HepG2 (cell line): ENCODE results near the gene MLST8. TPM values are rescaled to one million over a fixed set of nuclear protein-coding genes. Genes with fewer than 3 reads are reported as not detected.

ENCODE experiments used
- ATAC-seq: fragments of 200-7000 bp; cut with Tn5 transposase; 3 replicates; pipeline ENCODE4 v1.9.1; 2020; ENCODE audit warnings: mild to moderate bottlenecking, moderate library complexity
- BruUV-seq: library from RNA; stranded (reverse); fragments of 400-500 nt; replicated peaks from 2 replicates; lab custom pipeline; 2021; lab: Mats Ljungman, UMichigan
- CTCF ChIA-PET: fragments of 300-600 bp; formaldehyde crosslinking; extraction: SDS; loops from one replicate; lab custom pipeline; 2021; ENCODE audit warnings: low total read pairs, inconsistent platforms, low intra/inter-chr PET ratio; lab: Yijun Ruan, JAX
- POLR2A ChIA-PET: fragments of 350-600 bp; sonication (Branson Sonifier 250); formaldehyde crosslinking; loops from one replicate; lab custom pipeline; 2020; ENCODE audit warnings: antibody characterized with exemption, inconsistent platforms; lab: Yijun Ruan, JAX
- DNase-seq: peaks from one replicate; pipeline ENCODE4 v3.0.0-alpha.2; 2015; ENCODE audit warnings: low spot score
- FAIRE-seq: peaks from 3 replicates; lab custom pipeline; 2011; peaks lifted over from hg19 to GRCh38; lab: Jason Lieb, UNC
- H2AFZ ChIP-seq: one replicate; pipeline ENCODE4 v1.6.1; 2011; ENCODE audit warnings: low read length, inconsistent platforms
- H3K27ac ChIP-seq: fragments of 300-600 bp; 3 replicates; pipeline ENCODE4 v1.8.0; 2011; ENCODE audit warnings: mixed run types, mild to moderate bottlenecking, mixed read lengths, low read length, inconsistent platforms; ENCODE audit not compliant: insufficient read depth; ENCODE audit errors: extremely low read length
- H3K27me3 ChIP-seq, 2 experiments: fragments of 200-600 bp in 1 of 2; 2 replicates in 1 of 2; 3 replicates in 1 of 2; pipeline versions ENCODE4 v1.6.0 to v1.8.0; 2011; ENCODE audit warnings: low read length in 2 of 2, mild to moderate bottlenecking in 2 of 2, moderate library complexity in 2 of 2, inconsistent platforms in 1 of 2; ENCODE audit not compliant: insufficient read depth in 2 of 2, control insufficient read depth in 1 of 2
- H3K36me3 ChIP-seq, 2 experiments: fragments of 200-600 bp in 1 of 2; replicated peaks in 1 of 2; 2 replicates in 1 of 2; 3 replicates in 1 of 2; pipeline versions ENCODE4 v1.5.1 to v1.8.0; 2011; ENCODE audit warnings: low read length in 2 of 2, inconsistent platforms in 1 of 2; ENCODE audit not compliant: insufficient read depth in 2 of 2, control insufficient read depth in 1 of 2
- H3K4me1 ChIP-seq: 2 replicates; pipeline ENCODE4 v1.5.1; 2012; ENCODE audit warnings: low read length, inconsistent platforms; ENCODE audit not compliant: insufficient read depth
- H3K4me2 ChIP-seq: 2 replicates; pipeline ENCODE4 v1.6.0; 2011; ENCODE audit warnings: low read depth, low read length, inconsistent platforms
- H3K4me3 ChIP-seq, 3 experiments: fragments of 200-600 bp in 1 of 3; sonication (generic), shearing (Covaris generic) in 1 of 3; replicated peaks in 1 of 3; 2 replicates each; pipeline ENCODE4 v1.5.1; 2011 to 2016; ENCODE audit warnings: low read length in 3 of 3, inconsistent platforms in 2 of 3, low read depth in 2 of 3, mild to moderate bottlenecking in 2 of 3, control low read depth in 1 of 3, mixed read lengths in 1 of 3; ENCODE audit not compliant: insufficient read depth in 1 of 3
- H3K79me2 ChIP-seq: one replicate; pipeline ENCODE4 v1.6.1; 2011; ENCODE audit warnings: low read length, inconsistent platforms; ENCODE audit not compliant: insufficient read depth
- H3K9ac ChIP-seq: 2 replicates; pipeline ENCODE4 v1.6.0; 2011; ENCODE audit warnings: mild to moderate bottlenecking, low read depth, low read length, inconsistent platforms; ENCODE audit not compliant: insufficient read depth
- H3K9me3 ChIP-seq: 2 replicates; pipeline ENCODE4 v1.5.1; 2012; ENCODE audit warnings: mild to moderate bottlenecking, low read length
- H4K20me1 ChIP-seq: 2 replicates; pipeline ENCODE4 v1.6.0; 2011; ENCODE audit warnings: inconsistent platforms, mild to moderate bottlenecking, low read length, moderate library complexity; ENCODE audit not compliant: insufficient read depth
- BHLHE40 ChIP-seq: IDR thresholded peaks from 2 replicates; pipeline ENCODE4 v1.6.1; 2011; ENCODE audit warnings: low read length, improper control_type of control experiment
- KAT2B ChIP-seq: fragments of 150-350 bp; IDR thresholded peaks from 2 replicates; pipeline ENCODE4 v1.6.1; 2014; ENCODE audit warnings: low read depth, low read length, borderline replicate concordance
- MED13 ChIP-seq: sonication (generic); formaldehyde crosslinking; IDR thresholded peaks from 2 replicates; pipeline ENCODE4 v1.5.0; 2020; ENCODE audit warnings: missing genetic modification reagents
- NFIC ChIP-seq: IDR thresholded peaks from 2 replicates; pipeline ENCODE4 v1.6.1; 2012; ENCODE audit warnings: mild to moderate bottlenecking, low read length, inconsistent platforms
- PHF5A ChIP-seq: IDR thresholded peaks from one replicate; pipeline ENCODE4 v1.6.1; 2018; ENCODE audit warnings: low read depth, missing genetic modification reagents; ENCODE audit not compliant: unreplicated experiment
- PPARG ChIP-seq: conservative IDR thresholded peaks from 2 replicates; pipeline ENCODE4 v1.6.1; 2016; ENCODE audit warnings: missing biosample characterization, missing genetic modification reagents
- RCOR2 ChIP-seq: IDR thresholded peaks from 2 replicates; pipeline ENCODE4 v1.6.1; 2016; ENCODE audit warnings: missing biosample characterization, missing genetic modification reagents
- RXRA ChIP-seq: sonication (generic); formaldehyde crosslinking; IDR thresholded peaks from 2 replicates; pipeline ENCODE4 v1.5.1; 2020; ENCODE audit warnings: missing genetic modification reagents
- SIX4 ChIP-seq: sonication (generic); formaldehyde crosslinking; IDR thresholded peaks from 2 replicates; pipeline ENCODE4 v1.4.0; 2020; ENCODE audit warnings: missing genetic modification reagents
- SMC3 ChIP-seq: IDR thresholded peaks from 2 replicates; pipeline ENCODE4 v1.6.1; 2011; ENCODE audit warnings: low read length, improper control_type of control experiment
- TEAD3 ChIP-seq: optimal IDR thresholded peaks from 2 replicates; pipeline ENCODE3; 2016; ENCODE audit warnings: borderline replicate concordance
- TGIF2 ChIP-seq: IDR thresholded peaks from 2 replicates; pipeline ENCODE4 v1.6.1; 2016; ENCODE audit warnings: control low read depth, missing compliant biosample characterization
- ZBTB20 ChIP-seq: sonication (generic); formaldehyde crosslinking; IDR thresholded peaks from 2 replicates; pipeline ENCODE4 v1.8.1; 2023; ENCODE audit warnings: missing genetic modification reagents, low read depth, mild to moderate bottlenecking, borderline replicate concordance
- ZNF329 ChIP-seq: sonication (generic); formaldehyde crosslinking; IDR thresholded peaks from 2 replicates; pipeline ENCODE4 v1.9.0; 2021; ENCODE audit warnings: low read depth, mild to moderate bottlenecking, missing genetic modification reagents
- ZNF558 ChIP-seq: sonication (generic); formaldehyde crosslinking; IDR thresholded peaks from 2 replicates; pipeline ENCODE4 v1.9.0; 2022; ENCODE audit warnings: mild to moderate bottlenecking, missing genetic modification reagents, borderline replicate concordance
- WGBS: methylation state at CpG from one replicate; pipeline ENCODE4 v1.1.6; 2017; ENCODE audit warnings: low lambda C conversion rate; 5-methylcytosine and 5-hydroxymethylcytosine counted together
- in situ Hi-C: cut with HindIII; loops from 2 replicates; pipeline ENCODE4 v1.10.0; 2017; ENCODE audit warnings: low pct_unique_long_range_greater_than_20kb; ENCODE audit not compliant: extremely low pct_ligation_motif_present
- intact Hi-C: fragments of 100-400 bp; cut with micrococcal nuclease; formaldehyde crosslinking; loops from one replicate; pipeline ENCODE4 v1.10.0; 2022; ENCODE audit not compliant: unreplicated experiment
- polyA plus RNA-seq, 8 experiments: library from polyadenylated mRNA; depleted of rRNA in 3 of 8; stranded (reverse) in 7 of 8; unstranded in 1 of 8; fragments of >200 nt; fragmentation: Illumina TruSeq in 4 of 8; extraction: Trizol in 4 of 8; gene quantifications; 2 replicates each; pipeline versions ENCODE4 v1.2.1 to v1.2.3, GENCODE V29; 2011 to 2016; ENCODE audit warnings: low read depth in 4 of 8, missing spikeins in 1 of 8, mixed read lengths in 1 of 8; ENCODE audit not compliant: insufficient read depth in 1 of 8
- total RNA-seq, 5 experiments: library from RNA; depleted of rRNA; stranded (reverse); fragments of >200 nt; fragmentation: Illumina TruSeq; extraction: Trizol; gene quantifications; 2 replicates each; pipeline ENCODE4 v1.2.3, GENCODE V29; 2016; ENCODE audit warnings: low read depth in 1 of 5
- TF ChIP-seq, protein P1 (sequence below): sonication (generic); formaldehyde crosslinking; IDR thresholded peaks from 2 replicates; pipeline ENCODE4 v1.5.0; 2020; ENCODE audit warnings: mild to moderate bottlenecking, missing genetic modification reagents
- TF ChIP-seq, protein P2 (sequence below): IDR thresholded peaks from 2 replicates; pipeline ENCODE4 v1.6.1; 2012; ENCODE audit warnings: inconsistent platforms

Gene MLST8
- total and polyA plus RNA-seq, 2 of the 13 experiments (the other 11 are each of a cell fraction or from before 2014, with no cell fraction given), result 30.8 to 72.7 TPM

DNA sequence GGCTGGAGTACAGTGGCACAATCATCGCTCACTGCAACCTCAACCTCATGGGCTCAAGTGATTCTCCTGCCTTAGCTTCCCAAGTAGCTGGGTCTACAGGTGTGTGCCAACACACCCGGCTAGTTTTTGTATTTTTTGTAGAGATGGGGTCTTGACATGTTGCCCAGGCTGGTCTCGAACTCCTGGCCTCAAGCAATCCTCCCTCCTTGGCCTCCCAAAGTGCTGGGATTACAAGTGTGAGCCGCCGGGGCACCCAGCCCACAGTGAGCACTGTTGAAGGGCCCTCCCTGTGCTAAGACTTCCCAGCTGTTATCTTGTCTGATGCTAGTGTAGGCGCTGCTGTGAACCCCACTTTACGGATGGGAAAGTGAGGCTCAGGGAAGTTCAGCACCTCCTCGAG is 16.9 kb upstream of the MLST8 start:
- no peak overlapping the region for H3K4me2 ChIP-seq
- H4K20me1 ChIP-seq, result no peaks in the 10 kb centered on the region
- no peaks in the 10 kb centered on the region for H3K9me3 ChIP-seq
- in situ Hi-C loops (no loop called here), intact Hi-C loops (no loop called here)
- no peak overlapping the region for H3K4me3 ChIP-seq
- no peak overlapping the region for H2AFZ ChIP-seq
- ChIA-PET CTCF (no interaction called here), POLR2A (interaction anchor here (1.1 to 1.5 kb wide), 2 partner anchors 33 to 48 kb away, joined by 3 to 9 read pairs; partner anchors contain the start of gene TRAF7)
- no peak for FAIRE-seq
- no peaks in the 10 kb centered on the region for H3K79me2 ChIP-seq
- no peaks in the 10 kb centered on the region for H3K27me3 ChIP-seq
- no peaks in the 10 kb centered on the region for H3K36me3 ChIP-seq
- H3K27ac ChIP-seq, result no peak overlapping the region
- BruUV-seq, result no TSS peak
- no peak overlapping the region for H3K9ac ChIP-seq
- DNase-seq, result no peak
- 80% methylated on average over 7 of the region's 8 CpGs for WGBS
- TF ChIP-seq, protein P1, sequence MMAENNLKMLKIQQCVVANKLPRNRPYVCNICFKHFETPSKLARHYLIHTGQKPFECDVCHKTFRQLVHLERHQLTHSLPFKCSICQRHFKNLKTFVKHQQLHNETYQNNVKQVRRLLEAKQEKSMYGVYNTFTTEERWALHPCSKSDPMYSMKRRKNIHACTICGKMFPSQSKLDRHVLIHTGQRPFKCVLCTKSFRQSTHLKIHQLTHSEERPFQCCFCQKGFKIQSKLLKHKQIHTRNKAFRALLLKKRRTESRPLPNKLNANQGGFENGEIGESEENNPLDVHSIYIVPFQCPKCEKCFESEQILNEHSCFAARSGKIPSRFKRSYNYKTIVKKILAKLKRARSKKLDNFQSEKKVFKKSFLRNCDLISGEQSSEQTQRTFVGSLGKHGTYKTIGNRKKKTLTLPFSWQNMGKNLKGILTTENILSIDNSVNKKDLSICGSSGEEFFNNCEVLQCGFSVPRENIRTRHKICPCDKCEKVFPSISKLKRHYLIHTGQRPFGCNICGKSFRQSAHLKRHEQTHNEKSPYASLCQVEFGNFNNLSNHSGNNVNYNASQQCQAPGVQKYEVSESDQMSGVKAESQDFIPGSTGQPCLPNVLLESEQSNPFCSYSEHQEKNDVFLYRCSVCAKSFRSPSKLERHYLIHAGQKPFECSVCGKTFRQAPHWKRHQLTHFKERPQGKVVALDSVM, result peak; percentile 71
- TF ChIP-seq SIX4, result no peak
- no peak for TF ChIP-seq MED13
- no peak for ATAC-seq
- H3K4me1 ChIP-seq, result peaks cover 28% of the 10 kb centered on the region

DNA sequence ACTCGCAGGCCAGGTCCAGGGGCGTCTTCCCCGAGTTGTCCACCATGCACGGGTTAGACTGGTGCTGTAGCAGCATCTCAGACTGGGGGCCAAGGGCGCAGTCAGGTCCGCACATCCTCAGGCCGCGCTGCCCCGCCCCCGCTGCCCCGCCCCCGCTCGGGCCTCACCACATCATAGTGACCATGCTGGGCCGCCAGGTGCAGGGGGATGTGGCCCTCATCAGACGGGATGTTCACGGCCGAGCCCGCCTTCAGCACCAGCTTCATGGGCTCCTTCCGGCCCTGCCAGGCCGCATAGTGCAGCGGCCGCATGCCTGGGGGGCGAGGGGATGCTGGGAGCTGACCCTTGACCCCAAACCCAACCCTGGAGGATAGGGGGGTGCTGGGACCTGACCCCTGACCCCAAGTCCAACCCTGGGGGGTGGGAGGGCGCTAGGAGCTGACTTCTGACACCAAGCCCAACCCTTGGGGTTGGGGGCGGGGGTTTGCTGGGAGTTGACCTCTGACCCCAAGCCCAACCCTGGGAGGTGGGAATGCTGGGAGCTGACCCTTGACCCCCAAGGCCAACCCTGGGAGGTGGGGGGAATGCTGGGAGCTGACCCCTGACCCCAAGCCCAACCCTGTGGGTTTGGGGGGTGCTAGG is 15.9 kb upstream of the MLST8 start:
- in situ Hi-C loops, result no loop called here
- Histone ChIP-seq H4K20me1 (no peaks in the 10 kb centered on the region), H2AFZ (no peak overlapping the region), H3K79me2 (no peaks in the 10 kb centered on the region), H3K4me3 (no peak overlapping the region), H3K27ac (peak overlapping the region; percentile 48), H3K36me3 (no peaks in the 10 kb centered on the region), H3K27me3 (0 out of 5 replicates have a peak, but pooled peaks cover 0 to 5% of the 10 kb centered on the region in 2 experiments), H3K4me2 (no peak overlapping the region), H3K9ac (no peak overlapping the region), H3K4me1 (peaks cover 38% of the 10 kb centered on the region), H3K9me3 (no peaks in the 10 kb centered on the region)
- POLR2A ChIA-PET, result interaction anchor here (0.9 to 3.5 kb wide), 6 partner anchors 15 to 62 kb away, joined by 3 to 29 read pairs (median 4); partner anchors contain the start of genes ECI1, PGP and TRAF7
- BruUV-seq, result no TSS peak
- CTCF ChIA-PET, result no interaction called here
- ATAC-seq (peak; percentile 20), FAIRE-seq (no peak), DNase-seq (no peak)
- intact Hi-C loops, result no loop called here
- WGBS, result 49% methylated on average over 4 of the region's 25 CpGs
- TF ChIP-seq RCOR2 (no peak), PHF5A (no peak), NFIC (no peak), BHLHE40 (no peak), TGIF2 (CRISPR knock-in tag) (no peak), SMC3 (no peak), PPARG (CRISPR knock-in tag) (0 out of 2 replicates have a peak, but pooled peaks have one; percentile 21), ZNF558 (CRISPR knock-in tag) (no peak), ZBTB20 (no peak), KAT2B (no peak), ZNF329 (no peak), RXRA (CRISPR knock-in tag) (0 out of 2 replicates have a peak, but pooled peaks have one; percentile 15), TEAD3 (CRISPR knock-in tag) (peak; percentile 24)
- TF ChIP-seq, protein P2, sequence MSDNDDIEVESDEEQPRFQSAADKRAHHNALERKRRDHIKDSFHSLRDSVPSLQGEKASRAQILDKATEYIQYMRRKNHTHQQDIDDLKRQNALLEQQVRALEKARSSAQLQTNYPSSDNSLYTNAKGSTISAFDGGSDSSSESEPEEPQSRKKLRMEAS, result 0 out of 2 replicates have a peak, but pooled peaks have one; percentile 47
